ENCODE data around the gene FZD4.
"Not testable (repeated sequence)": the region's sequence is repeated elsewhere in the genome, so short reads cannot be mapped to it uniquely, and the experiment has no call there.

Gene FZD4

GRCh38 chr11:86934926-86935579, 20.1 kb downstream of the FZD4 start:
- DNase-seq = no peak

DNA sequence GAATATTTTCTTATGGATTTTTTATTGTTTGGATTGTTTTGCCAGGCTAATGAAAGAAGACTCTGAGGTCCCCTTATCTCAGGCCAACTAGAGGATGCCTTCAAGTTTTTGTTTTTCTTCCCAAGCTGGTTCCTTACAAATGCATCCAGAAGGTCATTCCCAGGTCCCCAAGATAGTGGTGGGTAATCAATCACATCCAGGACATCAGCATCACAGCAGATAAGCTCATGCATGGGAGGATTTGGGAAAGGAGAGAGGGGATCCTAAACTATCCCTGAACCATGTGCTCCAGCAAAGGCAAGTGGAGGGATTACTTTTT, 20.7 kb downstream of the FZD4 start:
- DNase-seq = no peak

GRCh38 chr11:86933891-86934581, 21.2 kb downstream of the FZD4 start:
- no peak for DNase-seq

GRCh38 chr11:86932924-86933875, 22.0 kb downstream of the FZD4 start:
- DNase-seq = no peak

GRCh38 chr11:86932259-86932585, 23.0 kb downstream of the FZD4 start:
- no peak for DNase-seq

- DNase-seq = peak; percentile 18
Observed at GRCh38 chr11:86931548-86932258, 23.5 kb downstream of the FZD4 start.

GRCh38 chr11:86930957-86931547, 24.1 kb downstream of the FZD4 start:
- no peak for DNase-seq

GRCh38 chr11:86926975-86927374, 28.2 kb downstream of the FZD4 start:
- DNase-seq = no peak

- no peak for DNase-seq
Observed at GRCh38 chr11:86923999-86924766, 31.0 kb downstream of the FZD4 start.

DNA sequence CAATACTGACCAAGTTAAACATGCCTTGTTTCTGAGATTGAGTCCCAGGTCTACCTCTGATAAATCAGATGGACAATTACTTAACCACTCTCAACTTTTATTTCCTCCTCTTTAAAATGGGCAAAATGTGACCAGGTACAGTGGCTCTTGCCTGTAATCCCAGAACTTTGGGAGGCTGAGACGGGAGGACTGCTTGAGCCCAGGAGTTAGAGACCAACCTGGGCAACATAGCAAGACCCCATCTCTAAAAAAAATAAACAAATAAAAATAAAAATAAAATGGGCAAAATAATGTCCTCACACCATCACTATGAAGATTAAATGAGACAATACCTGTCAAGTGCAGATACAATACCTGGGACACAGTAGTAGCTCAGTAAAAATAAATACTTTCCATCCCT, 33.0 kb downstream of the FZD4 start:
- no peak for DNase-seq

GRCh38 chr11:86919557-86920210, 35.5 kb downstream of the FZD4 start:
- DNase-seq = no peak

DNA sequence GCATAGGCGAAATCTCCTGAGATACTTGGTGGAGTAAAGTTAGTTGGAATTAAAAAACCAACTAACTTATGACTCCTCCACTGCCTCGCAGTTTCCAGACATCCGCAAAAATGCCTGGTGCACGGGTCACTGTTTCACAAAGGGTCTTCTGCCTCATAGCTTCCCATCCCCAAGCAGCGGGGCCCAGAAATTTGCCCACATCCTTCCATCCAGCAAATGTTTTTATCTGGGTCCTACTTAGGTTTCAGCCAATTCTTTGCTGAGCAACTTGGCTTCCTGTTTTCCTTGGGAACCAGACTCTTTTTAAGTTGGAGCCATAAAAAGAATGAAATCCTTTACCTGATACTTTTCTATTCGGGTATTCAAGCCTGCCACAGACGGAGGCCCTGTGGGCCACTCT, 36.2 kb downstream of the FZD4 start:
- DNase-seq = no peak

- DNase-seq = no peak
Observed at GRCh38 chr11:86918496-86918895, 36.7 kb downstream of the FZD4 start.

DNA sequence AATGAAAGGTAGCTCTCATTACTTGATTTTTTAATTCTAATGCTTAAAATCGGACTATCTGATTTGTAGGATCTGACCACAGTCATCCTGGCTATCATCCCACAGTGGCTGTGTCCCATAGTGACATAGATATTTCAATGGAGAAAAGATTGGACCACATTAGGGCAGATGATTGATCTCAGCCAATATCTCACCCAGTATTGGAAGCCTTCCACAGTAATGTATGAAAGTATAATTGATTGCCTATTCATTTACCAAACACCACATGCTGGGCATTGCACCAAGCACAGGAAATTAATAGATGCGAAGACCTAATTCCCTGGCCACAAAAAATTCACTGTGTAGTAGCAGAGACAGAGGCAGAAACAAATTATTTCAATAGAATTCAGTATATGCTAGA, 37.6 kb downstream of the FZD4 start:
- no peak for DNase-seq

DNA sequence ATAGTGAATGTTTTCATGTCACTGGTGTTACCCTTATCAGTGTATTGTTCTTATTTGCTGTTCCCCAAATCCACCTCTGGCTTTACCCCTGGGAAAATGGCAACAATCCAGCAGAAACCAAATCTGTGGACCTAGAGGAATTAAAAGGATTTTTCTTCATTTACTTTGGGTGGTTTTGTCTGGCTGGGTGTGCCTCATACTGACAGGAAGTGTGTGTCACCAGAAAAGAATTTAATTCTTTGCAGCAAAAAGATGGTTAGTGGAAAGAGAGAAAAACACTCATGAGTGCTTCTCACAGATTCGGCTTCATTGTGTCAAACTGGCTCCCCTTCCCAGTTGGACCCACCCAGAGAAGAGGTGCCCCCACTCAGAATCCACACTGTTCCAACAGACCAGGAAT, 38.9 kb downstream of the FZD4 start:
- DNase-seq = no peak

DNA sequence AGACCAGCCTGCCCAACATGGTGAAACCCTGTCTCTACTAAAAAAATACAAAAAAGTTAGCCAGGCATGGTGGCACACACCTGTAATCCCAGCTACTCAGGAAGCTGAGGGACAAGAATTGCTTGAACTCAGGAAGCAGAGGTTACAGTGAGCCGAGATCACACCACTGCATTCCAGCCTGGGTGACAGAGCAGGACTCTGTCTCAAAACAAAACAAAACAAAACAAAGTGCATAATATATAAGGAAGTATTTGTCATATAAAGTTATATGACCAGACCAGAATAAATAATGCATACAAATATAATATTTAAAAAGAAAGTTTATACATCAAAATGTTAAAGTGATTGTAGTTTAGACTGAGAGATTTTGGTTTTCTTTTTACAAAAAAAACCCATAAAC, 39.3 kb downstream of the FZD4 start:
- DNase-seq = not testable (repeated sequence)

GRCh38 chr11:86914865-86915519, 40.2 kb downstream of the FZD4 start:
- DNase-seq = no peak

GRCh38 chr11:86912238-86912637, 43.0 kb downstream of the FZD4 start:
- no peak for DNase-seq

- no peak for DNase-seq
Observed at GRCh38 chr11:86910592-86910991, 44.6 kb downstream of the FZD4 start.

DNA sequence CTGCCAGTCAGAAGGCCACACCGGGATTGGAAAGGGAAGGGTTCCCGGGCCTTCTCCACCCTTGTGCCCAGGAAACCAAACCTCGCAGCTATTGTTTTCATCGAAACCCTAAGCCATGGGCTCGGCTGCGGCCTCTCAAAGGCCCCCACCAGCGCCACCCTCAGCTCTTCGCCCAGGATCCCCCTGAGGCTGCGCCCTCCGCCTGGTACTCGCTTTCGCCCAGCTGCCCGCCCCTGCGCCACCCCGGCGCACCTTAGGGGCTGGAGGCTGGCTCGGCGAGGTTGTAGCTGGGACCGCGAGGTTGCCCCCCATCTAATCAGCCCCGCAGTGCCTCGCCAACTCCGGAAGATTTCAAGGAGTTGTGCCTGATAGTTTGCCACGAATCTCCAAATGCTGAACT, 49.0 kb downstream of the FZD4 start:
- DNase-seq = no peak

GRCh38 chr11:86905252-86905651, 49.9 kb downstream of the FZD4 start:
- DNase-seq = no peak
